HG02642 (cell line): ENCODE data around the gene SMIM22.

Experiments used
- ATAC-seq: cut with Tn5 transposase; IDR thresholded peaks from one replicate; pipeline ENCODE4 v1.9.1; 2021; ENCODE audit warnings: mild to moderate bottlenecking; ENCODE audit not compliant: unreplicated experiment, poor library complexity

Gene SMIM22, protein sequence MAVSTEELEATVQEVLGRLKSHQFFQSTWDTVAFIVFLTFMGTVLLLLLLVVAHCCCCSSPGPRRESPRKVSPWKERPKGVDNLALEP

DNA sequence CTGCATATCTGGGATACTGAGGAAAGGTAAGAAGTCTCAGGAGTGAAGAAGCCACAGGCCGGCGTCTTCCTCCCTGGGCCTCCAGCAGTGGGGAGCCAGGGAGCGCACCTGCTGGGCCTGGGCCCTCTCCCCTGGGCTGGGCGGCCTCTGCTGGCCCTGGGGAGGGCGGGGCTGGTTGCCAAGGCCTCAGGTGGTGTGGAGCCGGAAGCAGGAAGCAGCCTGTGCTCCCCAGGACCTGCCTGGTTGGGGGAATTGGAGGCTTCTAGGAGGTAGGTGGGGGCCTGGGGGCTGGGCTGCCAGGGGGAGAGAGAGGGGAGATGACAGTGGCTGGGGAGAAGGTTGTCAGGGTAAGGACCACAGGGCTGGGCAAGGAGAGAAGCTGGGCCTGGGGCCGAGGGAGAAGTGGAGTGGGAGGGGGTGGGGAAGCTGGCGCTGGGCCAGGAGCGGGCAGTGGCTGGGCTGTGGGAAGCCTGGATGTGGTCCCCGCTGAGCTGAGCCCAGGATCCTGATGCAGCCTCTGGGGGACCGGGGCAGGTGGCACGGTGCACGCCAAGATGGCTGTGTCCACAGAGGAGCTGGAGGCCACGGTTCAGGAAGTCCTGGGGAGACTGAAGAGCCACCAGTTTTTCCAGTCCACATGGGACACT lies at the start of gene SMIM22:
SMIM22 (plus strand) TSS at position 189 of the 647 bp plus-strand sequence; CDS start at position 555, 366 bp downstream.
- no peak for ATAC-seq

DNA sequence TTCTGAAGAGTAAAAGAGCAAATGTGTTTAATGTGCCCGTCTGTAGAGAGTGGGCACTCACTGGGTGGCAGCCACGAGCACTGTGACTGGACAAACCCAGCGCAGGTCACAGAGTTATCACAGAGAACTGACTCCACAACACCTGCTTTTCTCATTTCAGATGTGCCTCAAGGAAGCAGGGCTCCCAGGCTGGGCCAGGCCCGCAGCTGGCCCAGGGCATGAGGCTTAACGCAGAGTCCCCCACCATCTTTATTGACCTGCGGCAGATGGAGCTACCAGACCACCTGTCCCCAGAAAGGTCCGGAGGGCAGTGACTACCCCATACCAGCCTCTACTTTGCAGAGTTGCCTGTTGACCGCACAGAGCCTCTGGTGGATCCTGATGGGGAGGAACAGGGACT lies 49.0 kb upstream of the SMIM22 start:
- ATAC-seq = no peak

GRCh38 chr16:4746991-4747574 lies 48.1 kb upstream of the SMIM22 start:
- no peak for ATAC-seq

- no peak for ATAC-seq
These were observed 47.1 kb upstream of the SMIM22 start for GRCh38 chr16:4747906-4748681.

DNA sequence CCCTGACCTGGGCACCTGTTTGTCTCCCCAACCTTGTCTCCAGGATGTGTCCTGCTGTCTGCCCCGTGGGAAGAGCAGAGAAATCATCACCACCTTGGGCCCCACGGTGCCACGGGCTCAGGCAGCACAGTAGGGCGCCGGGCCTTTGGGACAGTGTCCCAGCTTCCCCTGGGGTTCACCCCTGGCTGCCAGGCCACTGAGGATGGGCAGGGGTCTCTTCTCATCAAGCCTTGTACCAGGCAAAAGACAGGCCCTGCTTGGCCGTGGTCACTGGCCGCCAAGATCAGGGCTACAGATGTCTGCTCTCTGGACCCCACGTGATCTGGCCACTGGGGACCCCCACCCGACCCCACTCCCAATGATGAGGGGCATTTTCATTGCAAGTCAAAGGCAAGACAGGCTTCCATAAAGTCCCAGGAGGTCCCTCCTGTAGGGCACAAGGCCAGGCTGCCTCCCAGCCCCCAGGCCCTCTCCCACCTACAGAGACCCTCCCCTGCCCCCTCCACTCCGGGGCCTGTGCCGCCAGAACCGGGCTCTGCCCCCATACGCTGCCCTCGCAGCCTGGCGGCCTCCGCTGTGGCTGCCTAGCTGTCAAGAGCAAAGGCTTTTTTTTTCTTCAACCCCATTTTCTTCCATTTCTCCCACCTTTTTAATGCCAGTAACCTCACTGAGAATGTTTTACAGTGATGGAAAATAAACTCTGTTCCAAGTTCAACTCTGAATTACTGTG lies 46.3 kb upstream of the SMIM22 start:
- no peak for ATAC-seq

DNA sequence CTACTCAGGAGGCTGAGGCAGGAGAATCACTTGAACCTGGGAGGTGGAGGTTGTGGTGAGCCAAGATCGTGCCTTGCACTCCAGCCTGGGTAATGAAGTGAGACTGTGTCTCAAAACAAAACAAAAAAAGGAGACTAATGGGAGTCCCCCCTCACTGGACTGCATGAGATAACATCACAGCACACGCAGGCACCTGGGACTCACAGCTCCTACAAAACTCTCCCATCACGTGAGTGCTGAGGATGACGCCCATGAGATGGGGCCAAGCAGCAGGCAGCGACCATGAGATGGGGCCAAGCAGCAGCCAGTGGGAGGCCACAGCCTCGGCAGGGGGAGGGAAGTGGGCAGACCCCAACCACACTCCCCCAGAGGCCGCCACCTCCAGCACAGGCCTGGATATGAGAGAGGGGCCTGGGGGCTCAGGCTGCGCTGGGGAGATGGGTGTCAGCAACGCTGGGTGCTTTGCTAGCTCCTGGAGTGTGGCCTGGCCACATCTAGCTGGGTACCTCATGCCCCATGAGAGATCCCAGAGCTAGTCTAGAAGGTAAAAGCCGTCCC lies 45.4 kb upstream of the SMIM22 start:
- ATAC-seq = no peak

DNA sequence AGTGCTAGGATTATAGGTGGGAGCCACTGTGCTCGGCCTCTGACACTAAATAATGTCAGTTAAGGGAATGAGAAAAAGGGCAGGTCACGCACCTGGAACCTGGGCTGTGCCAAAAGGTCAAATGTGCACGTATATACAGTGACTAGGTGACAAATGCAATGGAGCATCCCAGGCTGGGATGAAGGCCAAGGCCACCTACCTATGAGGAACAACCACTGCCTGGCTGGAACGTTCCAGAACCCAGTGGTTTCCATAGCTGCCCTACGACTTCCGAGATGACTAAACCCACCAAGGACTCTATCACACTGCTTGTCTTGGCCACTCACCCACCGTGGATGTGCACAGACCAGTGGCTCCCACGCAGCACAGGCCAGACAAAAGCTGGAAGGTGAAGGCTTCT lies 44.3 kb upstream of the SMIM22 start:
- ATAC-seq = no peak

DNA sequence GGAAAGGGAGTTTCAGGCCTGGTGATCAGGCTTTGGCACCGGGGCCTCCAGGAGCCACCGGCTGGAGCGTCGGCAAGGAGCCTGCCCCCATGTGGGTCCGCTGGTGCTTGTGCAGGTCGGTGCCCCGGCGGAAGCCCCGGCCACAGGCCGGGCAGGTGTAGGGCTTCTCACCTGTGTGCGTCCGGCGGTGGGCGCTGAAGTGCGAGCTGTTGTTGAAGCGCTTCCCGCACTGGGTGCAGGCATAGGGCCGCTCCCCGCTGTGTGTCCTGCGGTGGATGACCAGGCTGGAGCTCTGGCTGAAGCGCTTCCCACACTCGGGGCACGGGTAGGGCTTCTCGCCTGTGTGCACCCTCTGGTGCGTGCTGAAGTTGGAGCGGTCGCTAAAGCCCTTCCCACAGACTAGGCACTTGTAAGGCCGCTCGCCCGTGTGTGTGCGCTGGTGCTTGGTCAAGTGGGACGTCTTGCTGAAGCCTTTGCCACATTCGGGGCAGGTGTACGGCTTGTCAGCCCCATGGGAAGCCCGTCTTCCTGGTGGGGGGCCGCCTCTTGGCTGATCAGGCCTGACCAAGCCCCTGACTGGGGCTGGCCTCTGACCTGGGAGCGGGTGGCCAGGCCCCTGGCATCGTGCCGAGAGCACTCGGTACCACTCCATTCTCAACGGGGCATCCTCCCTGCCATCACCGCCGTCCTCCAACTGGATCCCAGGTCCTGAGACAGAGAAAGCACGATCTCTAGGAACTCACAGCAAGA lies 42.6 kb upstream of the SMIM22 start:
- ATAC-seq = no peak

GRCh38 chr16:4753227-4753626 lies 41.9 kb upstream of the SMIM22 start:
- no peak for ATAC-seq

DNA sequence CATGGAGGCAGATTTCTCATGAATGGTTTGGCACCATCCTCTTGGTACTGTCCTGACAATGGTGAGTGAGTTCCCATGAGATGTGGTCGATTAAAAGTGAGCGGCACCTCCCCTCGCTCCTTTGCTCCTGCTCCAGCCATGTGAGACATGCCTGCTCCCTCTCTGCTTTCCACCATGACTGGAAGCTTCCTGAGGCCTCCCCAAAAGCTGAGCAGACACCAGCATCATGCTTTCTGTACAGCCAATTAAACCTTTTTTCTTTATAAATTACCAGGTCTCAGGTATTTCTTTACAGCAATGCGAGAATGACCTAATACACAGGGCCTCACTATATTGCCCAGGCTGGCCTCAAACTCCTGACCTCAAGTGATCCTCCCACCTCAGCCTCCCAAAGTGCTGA lies 40.3 kb upstream of the SMIM22 start:
- ATAC-seq = no peak

DNA sequence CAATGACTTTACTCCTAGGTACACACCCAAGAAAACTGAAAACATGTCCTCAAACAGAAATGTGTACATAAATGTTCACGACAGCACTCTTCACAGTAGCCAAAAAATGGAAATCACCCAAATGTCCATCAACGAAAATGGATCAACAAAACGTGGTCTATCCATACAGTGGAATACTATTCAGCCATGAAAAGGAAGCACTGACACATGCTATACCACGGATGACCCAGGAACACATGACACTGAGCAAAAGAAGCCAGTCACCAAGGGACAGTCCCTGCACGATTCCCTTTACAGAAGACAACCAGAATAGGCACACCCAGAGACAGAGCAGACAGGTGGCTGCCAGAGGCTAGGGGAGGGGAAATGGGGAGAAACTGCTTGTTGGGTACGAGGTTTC lies 39.5 kb upstream of the SMIM22 start:
- ATAC-seq = no peak

DNA sequence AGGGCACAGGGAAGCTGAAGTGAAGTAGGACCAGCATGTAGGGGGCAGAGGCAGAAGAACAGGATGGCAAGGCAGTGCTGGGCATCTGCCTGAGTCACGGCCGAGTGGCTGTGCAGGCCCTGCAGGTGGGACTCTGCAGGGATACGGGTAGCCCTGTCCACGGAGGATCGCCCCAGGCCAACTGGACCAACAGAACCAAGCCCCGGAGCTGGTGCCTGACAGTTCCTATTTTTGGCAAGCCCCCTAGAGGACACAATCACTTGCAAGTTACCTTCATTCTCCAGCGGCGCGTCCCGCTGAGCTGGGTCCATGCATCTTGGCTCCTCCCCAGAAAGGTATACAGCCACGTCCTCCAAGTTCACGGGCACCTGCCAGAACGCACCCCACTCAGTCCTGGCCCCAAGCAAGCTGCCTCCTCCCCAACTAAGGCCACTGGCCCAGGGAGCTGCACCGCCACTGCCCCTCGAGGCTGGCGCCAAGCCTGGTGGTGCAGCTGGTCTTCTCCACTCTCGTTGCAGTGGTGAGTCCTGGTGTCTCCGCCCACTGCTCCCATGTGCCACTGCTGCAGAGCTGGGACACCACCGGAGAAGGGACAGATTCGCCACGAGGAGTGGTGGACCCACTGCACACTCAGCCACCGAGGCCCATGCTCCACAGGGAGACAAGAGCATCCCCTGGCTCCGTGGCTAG lies 34.8 kb upstream of the SMIM22 start:
- ATAC-seq = no peak

- no peak for ATAC-seq
These were observed 33.0 kb upstream of the SMIM22 start for GRCh38 chr16:4762205-4762604.

- no peak for ATAC-seq
These were observed 31.4 kb upstream of the SMIM22 start for GRCh38 chr16:4763791-4764190.

- no peak for ATAC-seq
These were observed 29.4 kb upstream of the SMIM22 start for GRCh38 chr16:4765511-4766474.

- ATAC-seq = peak; percentile 85
These were observed 28.1 kb upstream of the SMIM22 start, which contains the start of gene ZNF500 for GRCh38 chr16:4766875-4767628. Gene ZNF500 (minus strand): TSS chr16:4767162. CDS start chr16:4765978, 1,184 bp downstream.

- ATAC-seq = no peak
These were observed 27.2 kb upstream of the SMIM22 start for GRCh38 chr16:4767872-4768548.
